Stimulated activated CD8-positive, alpha-beta memory T cell treated with anti-CD3 and anti-CD28 coated beads, Interleukin-12 subunit alpha, Interleukin-12 subunit beta, amount 100 ng/mL, for 4 hours (primary cell): ENCODE data around the gene NDOR1.
"Not testable (repeated sequence)": the region's sequence is repeated elsewhere in the genome, so short reads cannot be mapped to it uniquely, and the experiment has no call there.

Experiments used
- DNase-seq: peaks from one replicate; pipeline ENCODE4 v3.0.0-alpha.2; 2020; ENCODE audit warnings: low read depth

NDOR1 gene

DNA sequence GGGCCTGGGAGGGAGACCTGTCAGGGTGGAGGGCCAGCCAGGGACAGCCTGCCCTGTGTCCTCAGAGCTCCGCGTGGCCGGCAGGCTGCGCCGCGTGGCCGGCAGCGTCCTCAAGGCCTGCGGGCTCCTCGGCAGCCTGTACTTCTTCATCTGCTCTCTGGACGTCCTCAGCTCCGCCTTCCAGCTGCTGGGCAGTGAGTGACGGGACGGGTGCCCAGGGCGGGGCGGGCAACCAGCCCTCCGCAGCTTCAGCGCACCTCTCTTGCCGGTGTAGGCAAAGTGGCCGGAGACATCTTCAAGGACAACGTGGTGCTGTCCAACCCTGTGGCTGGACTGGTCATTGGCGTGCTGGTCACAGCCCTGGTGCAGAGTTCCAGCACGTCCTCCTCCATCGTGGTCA lies 27.0 kb downstream of the NDOR1 start:
- no peak for DNase-seq

GRCh38 chr9:137233143-137233980 lies 27.9 kb downstream of the NDOR1 start:
- no peak for DNase-seq

DNA sequence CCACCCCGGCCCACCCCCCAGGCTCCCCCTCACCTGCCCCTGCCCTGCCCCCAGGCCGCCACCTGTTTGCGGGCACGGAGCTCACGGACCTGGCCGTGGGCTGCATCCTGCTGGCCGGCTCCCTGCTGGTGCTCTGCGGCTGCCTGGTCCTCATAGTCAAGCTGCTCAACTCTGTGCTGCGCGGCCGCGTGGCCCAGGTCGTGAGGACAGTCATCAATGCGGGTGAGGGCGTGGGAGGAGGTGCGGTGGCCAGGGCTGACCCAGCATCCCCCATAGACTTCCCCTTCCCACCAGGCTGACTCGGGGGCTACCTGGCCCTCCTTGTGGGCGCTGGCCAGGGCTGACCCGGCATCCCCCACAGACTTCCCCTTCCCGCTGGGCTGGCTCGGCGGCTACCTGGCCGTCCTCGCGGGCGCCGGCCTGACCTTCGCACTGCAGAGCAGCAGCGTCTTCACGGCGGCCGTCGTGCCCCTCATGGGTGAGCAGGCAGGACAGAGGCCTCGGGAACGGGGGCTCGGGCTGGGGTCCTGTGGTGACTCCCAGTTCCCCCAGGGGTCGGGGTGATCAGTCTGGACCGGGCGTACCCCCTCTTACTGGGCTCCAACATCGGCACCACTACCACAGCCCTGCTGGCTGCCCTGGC lies 28.7 kb downstream of the NDOR1 start:
- DNase-seq, result no peak

DNA sequence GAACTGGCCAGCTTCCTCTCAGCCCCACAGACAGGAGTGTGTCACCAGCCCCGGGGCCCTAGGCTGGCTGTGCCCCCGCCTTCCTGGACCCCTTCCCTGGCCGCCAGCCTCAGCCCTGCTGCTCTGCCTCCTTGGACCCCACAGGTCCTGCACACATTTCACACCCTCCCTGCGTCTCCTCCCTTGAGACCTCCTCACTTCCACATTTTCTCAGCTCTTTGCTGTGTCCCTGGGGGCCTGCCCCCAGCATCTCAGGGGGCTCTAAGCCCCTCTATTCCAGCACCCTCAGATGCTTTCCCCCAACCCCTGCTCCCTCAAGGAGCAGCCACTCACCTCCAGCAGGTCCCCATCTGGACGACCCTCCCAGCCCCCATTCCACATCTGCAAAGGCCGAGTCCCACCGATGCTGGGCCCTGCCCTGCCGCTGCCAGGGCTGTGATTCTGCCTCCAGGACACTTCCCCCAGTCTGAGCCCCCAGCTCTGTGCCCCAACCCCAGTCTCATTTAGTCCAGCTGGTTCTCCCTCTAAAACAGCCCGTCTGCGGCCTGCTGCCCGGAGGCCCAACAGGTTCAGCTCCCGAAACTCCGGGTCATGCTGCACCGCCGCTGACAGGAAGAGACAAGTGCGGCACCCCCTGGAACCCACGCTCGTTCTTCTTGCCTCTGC lies 29.4 kb downstream of the NDOR1 start:
- DNase-seq, result no peak

DNA sequence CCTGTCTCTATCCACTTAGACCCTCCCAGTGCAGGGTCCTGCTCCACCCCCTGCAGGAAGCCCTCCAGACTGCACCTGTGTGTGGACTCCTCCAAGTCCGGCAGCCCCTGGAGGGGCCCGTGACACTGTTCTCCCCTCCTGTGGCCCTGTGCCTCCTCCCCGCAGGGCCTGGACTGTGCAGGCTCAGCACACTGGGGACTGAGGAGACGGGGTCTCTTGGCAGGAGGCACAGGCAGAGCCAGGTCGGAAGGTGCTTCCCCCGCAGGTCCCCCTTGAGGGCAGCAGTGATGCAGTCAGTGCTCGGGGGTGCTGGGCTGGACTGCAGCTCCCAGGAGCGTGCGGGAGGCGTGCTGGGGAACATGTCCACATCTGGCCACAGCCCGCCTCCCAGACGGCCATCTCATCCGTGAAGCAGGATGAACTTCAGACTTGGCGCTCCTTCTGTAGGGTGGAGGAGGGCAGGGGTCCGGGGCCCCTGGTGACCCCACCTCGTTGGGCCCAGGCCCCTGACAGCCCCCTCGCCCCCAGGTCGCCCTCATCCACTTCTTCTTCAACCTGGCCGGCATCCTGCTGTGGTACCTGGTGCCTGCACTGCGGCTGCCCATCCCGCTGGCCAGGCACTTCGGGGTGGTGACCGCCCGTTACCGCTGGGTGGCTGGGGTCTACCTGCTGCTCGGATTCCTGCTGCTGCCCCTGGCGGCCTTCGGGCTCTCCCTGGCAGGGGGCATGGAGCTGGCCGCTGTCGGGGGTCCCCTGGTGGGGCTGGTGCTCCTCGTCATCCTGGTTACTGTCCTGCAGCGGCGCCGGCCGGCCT lies 30.1 kb downstream of the NDOR1 start:
- no peak for DNase-seq

DNA sequence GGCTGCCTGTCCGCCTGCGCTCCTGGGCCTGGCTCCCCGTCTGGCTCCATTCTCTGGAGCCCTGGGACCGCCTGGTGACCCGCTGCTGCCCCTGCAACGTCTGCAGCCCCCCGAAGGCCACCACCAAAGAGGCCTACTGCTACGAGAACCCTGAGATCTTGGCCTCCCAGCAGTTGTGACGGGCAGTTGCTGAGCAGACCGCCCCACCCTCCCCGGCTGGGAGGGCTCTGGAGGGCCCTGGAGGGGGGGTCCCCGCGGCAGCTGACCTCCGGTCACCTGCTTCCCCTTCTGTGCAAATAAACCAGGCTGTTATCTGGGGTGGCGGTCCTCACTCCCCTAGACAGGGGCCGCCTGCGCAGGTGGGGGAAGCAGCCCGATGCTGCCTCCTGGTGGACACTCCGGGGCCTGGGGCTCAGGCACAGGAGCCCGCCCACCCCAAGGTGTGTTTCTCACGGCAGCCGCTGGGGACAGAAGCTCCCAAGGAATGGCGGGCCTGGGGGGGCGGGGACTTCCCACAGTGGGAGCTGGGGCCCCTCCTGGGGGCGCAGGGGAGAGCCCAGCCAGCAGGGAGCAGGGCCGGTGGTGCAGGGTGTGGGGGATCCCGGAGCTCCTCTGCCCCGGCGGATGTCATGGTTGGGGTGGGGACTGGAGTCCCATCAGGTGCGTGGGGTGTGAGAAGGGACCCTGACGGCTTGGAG lies 30.9 kb downstream of the NDOR1 start:
- peak; percentile 79 for DNase-seq

DNA sequence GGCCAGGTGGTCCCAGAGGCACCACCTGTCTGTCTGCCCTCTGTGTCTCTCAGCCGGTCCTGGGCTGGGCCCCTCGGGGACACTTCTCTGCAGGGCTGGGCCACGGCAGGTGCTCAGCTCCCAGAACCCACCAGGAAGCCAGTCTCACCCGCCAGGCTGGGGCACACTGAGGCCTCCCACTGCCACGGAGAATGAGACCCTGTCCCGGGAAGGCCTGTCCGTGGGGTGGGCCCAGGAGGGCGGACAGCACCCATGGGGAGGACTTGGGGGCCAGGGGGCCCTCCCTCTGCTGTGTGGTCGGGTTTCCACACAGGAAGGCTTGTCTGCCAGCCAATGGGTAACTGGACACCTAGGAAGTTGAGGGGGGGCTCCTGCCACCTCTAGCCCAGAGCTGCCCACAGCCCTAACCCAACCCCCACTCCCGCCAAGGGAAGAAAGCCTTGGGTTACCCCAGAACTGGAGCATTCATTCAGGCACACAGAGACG lies 31.5 kb downstream of the NDOR1 start:
- no peak for DNase-seq

DNA sequence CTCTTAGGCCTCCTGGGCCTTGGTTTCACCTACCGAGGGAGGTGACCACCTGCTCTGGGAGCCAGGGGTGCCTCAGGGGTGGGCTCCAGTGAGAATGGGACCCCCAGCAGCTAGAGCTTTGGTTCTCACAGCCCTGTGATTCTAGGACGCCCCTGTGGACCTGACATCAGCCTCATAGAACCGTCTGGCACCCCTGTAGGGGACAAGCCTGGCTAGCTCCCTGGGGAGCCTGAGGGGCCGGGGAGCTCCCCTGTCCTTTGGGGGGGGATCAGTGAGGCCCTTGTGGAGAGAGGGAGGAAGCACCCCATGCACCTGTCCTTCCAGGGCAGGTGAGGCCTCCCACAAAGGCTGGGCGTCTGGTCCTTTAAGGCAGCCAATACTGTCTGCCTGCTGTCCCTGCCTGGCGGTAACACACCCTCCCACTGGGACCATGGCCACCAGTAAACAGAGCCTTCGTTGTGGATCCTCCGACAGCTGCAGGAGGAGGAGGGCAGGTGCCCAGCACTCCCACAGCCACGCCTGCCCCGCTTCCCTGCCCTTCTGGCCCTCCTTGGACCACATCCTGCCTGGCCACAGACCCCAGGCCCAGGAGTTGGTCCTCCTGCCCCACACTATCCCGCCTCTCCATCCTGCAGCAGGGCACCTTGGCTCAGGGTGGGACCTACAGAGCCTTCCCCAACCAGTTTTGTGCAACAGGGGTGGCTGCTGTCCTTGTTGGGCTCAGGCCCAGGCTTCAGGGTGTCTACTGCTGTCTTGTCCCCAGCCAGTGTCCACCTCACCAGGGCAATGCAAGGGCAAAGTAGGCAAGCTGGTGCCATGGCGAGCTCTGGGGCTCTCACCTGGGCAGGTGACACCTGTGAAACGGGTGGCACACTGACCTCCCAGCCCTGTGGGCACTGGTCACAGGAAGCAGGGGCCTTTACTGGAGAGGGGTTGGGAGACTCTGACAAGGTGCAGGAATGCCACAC lies 32.5 kb downstream of the NDOR1 start:
- DNase-seq, result no peak

DNA sequence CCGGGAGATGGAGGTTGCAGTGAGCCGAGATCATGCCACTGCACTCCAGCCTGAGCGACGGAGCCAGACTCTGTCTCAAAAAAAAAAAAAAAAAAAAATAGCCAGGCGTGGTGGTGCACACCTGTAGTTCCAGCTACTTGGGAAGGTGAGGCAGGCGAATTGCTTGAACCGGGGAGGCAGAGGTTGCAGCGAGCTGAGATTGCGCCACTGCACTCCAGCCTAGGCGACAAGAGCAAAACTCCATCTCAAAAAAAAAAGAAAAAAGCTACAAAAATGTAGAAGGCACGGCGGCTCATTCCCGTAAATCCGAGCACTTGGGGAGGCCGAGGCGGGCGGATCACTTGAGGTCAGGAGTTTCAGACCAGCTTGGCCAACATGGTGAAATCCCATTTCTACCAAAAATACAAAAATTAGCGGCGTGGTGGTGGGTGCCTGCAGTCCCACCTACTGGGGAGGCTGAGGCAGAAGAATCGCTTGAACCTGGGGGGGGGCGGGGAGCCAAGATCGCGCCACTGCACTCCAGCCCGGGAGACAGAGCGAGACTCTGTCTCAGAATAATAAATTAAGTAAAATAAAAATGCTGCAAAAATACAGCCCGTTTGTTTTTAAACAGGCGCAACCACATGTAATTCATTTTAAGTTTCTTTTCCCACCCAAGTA lies 34.2 kb downstream of the NDOR1 start:
- DNase-seq, result not testable (repeated sequence)

DNA sequence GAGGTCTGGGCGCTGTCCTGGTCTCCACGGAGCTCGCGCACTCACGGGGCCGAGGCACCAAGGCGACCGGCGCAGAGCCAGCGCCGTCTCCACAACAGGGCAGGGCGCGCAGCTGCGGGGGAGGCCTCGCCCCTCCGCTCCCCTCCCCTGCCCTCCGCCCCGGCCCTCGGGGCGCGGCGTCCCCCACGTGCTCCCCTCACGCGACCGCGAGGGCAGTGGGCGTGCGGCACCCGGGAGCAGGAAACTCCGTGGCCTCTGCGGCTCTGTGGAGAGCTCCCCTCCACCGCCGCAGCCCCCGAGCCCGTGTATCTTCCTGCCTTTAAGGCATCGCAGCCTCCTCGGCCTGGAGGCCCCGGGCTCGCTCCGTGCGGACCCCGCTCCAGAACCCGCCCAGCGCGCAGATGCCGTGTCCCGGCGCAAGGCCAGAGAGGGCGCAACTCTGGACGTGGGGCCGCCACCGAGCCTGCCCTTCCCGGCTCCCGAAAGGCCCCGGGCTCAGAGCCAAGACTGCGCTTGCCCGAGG lies 34.9 kb downstream of the NDOR1 start:
- DNase-seq, result peak; percentile 68

- DNase-seq, result peak; percentile 92
Observed at GRCh38 chr9:137240841-137241489, 35.5 kb downstream of the NDOR1 start, which contains the start of gene TUBB4B. Gene TUBB4B, plus strand, starts transcription at chr9:137241287. Its CDS starts 74 bp downstream, at chr9:137241361.

- peak; percentile 65 for DNase-seq
Observed at GRCh38 chr9:137241490-137242268, 36.2 kb downstream of the NDOR1 start.

DNA sequence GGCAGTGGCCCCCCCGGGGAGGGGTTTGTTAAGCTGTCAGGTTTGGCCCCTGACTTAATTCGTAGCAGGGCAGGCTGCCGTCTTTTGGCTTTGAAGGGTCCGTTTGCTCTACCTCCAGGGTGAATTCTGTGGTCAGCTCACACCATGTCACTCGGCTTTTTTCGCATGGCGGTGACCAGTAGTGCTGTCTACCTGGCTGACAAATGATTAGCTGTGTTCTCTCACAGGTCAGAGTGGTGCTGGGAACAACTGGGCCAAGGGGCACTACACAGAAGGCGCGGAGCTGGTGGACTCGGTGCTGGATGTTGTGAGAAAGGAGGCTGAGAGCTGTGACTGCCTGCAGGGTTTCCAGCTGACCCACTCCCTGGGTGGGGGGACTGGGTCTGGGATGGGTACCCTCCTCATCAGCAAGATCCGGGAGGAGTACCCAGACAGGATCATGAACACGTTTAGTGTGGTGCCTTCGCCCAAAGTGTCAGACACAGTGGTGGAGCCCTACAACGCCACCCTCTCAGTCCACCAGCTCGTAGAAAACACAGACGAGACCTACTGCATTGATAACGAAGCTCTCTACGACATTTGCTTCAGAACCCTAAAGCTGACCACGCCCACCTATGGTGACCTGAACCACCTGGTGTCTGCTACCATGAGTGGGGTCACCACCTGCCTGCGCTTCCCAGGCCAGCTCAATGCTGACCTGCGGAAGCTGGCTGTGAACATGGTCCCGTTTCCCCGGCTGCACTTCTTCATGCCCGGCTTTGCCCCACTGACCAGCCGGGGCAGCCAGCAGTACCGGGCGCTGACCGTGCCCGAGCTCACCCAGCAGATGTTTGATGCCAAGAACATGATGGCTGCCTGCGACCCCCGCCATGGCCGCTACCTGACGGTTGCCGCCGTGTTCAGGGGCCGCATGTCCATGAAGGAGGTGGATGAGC lies 37.0 kb downstream of the NDOR1 start:
- DNase-seq, result no peak

DNA sequence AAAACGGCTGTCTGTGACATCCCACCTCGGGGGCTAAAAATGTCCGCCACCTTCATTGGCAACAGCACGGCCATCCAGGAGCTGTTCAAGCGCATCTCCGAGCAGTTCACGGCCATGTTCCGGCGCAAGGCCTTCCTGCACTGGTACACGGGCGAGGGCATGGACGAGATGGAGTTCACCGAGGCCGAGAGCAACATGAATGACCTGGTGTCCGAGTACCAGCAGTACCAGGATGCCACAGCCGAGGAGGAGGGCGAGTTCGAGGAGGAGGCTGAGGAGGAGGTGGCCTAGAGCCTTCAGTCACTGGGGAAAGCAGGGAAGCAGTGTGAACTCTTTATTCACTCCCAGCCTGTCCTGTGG lies 37.7 kb downstream of the NDOR1 start:
- not testable (repeated sequence) for DNase-seq

DNA sequence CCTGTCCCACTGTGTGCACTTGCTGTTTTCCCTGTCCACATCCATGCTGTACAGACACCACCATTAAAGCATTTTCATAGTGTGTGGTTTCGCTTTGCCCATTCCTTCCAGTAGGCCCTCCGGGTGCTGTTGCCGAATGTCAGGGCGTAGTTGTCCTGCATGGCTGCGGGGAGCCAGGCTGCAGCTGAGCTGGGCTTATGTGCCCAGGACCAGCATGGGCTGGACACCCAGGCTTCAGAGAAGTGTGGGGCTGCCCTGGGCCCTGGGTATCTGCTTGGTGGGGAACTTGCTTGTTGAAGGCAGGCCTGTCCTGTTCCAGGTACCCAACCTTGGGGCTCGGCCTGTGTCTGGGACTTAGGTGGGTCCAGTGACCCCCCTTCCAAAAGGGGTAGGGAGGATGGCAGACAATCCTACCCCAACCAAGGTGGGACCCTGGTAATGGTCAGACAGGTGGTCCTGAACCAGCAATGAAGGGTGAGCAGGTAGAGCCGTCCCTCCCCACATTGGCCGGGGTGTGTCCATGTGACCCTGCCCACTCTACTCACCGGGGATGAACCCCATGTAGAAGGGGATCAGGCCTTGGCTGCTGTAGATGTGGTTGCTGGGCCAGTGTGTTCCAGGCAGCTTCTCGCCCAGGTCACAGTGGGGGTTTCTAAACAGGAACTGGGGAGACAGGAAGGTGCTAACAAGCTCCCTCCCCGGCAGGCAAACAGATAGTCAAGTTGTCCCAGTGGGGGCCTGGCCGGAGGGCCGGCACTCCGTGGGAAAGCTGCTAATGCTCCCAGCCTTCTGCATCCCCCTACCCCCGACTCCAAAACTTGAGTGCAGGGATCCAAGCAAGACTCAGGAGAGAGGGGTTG lies 38.4 kb downstream of the NDOR1 start:
- DNase-seq, result no peak
